Measurements from ENCODE around the gene IRF7.

Gene IRF7

DNA sequence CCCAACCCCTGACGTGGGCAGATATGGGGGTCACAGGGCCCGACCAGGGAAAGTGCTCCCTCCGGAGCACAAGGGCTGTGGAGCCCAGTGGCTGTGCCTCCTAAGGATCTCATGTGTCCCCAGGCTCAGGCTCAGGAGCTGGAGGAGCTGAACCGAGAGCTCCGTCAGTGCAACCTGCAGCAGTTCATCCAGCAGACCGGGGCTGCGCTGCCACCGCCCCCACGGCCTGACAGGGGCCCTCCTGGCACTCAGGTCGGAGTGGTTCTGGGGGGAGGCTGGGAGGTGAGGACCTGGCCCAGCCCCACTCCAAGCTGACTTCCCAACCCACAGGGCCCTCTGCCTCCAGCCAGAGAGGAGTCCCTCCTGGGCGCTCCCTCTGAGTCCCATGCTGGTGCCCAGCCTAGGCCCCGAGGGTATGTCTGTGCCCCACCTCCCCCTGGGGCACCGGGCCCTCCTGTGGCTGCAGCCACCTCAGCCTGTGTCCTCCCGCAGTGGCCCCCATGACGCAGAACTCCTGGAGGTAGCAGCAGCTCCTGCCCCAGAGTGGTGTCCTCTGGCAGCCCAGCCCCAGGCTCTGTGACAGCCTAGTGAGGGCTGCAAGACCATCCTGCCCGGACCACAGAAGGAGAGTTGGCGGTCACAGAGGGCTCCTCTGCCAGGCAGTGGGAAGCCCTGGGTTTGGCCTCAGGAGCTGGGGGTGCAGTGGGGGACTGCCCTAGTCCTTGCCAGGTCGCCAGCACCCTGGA, 52.5 kb downstream of the IRF7 start:
- no peak for DNase-seq
